Measurements from ENCODE around the gene HES1. TPM values are rescaled to one million over a fixed set of nuclear protein-coding genes. Genes with fewer than 3 reads are reported as not detected.
A peak's percentile ranks its signal among the peaks of the same experiment; 100 is the strongest.

HES1 gene
- total RNA-seq, 1 donor from 2014 or later, result 21.3 TPM

GRCh38 chr3:194101592-194102432 lies 34.1 kb upstream of the HES1 start:
- DNase-seq (ENCODE audit: low spot score), result peak; percentile 87
- ATAC-seq, result peak; percentile 68

- DNase-seq (ENCODE audit: low spot score), result peak; percentile 75
These were observed 33.5 kb upstream of the HES1 start for GRCh38 chr3:194102436-194102835.

GRCh38 chr3:194103505-194103904 lies 32.4 kb upstream of the HES1 start:
- ATAC-seq (no peak), DNase-seq (ENCODE audit: low spot score) (no peak)

More at GRCh38 chr3:194102436-194102835, 33.5 kb upstream of the HES1 start:
- peak; percentile 47 for ATAC-seq

- DNase-seq (ENCODE audit: low spot score), result no peak
- ATAC-seq, result no peak
These were observed 31.8 kb upstream of the HES1 start for GRCh38 chr3:194103983-194104751.

GRCh38 chr3:194105292-194105691 lies 30.7 kb upstream of the HES1 start:
- DNase-seq (ENCODE audit: low spot score) (no peak), ATAC-seq (no peak)

GRCh38 chr3:194107107-194107506 lies 28.8 kb upstream of the HES1 start:
- ATAC-seq (no peak), DNase-seq (ENCODE audit: low spot score) (no peak)

GRCh38 chr3:194109192-194109863 lies 26.6 kb upstream of the HES1 start:
- ATAC-seq, result no peak

GRCh38 chr3:194110483-194110882 lies 25.5 kb upstream of the HES1 start:
- no peak for ATAC-seq
- no peak for DNase-seq (ENCODE audit: low spot score)

More at GRCh38 chr3:194109192-194109863, 26.6 kb upstream of the HES1 start:
- no peak for DNase-seq (ENCODE audit: low spot score)

GRCh38 chr3:194111336-194111735 lies 24.6 kb upstream of the HES1 start:
- peak; percentile 20 for ATAC-seq

GRCh38 chr3:194112120-194113106 lies 23.5 kb upstream of the HES1 start:
- peak; percentile 90 for DNase-seq (ENCODE audit: low spot score)
- ATAC-seq, result peak; percentile 89

More at GRCh38 chr3:194111336-194111735, 24.6 kb upstream of the HES1 start:
- DNase-seq (ENCODE audit: low spot score), result no peak

- DNase-seq (ENCODE audit: low spot score) (no peak), ATAC-seq (no peak)
These were observed 21.8 kb upstream of the HES1 start for GRCh38 chr3:194114123-194114522.

GRCh38 chr3:194117104-194117845 lies 18.7 kb upstream of the HES1 start:
- ATAC-seq, result peak; percentile 59

GRCh38 chr3:194118920-194119319 lies 17.0 kb upstream of the HES1 start:
- ATAC-seq, result no peak
- DNase-seq (ENCODE audit: low spot score), result no peak

More at GRCh38 chr3:194117104-194117845, 18.7 kb upstream of the HES1 start:
- DNase-seq (ENCODE audit: low spot score), result peak; percentile 76

- no peak for ATAC-seq
- no peak for DNase-seq (ENCODE audit: low spot score)
These were observed 15.9 kb upstream of the HES1 start for GRCh38 chr3:194119831-194120590.

- no peak for ATAC-seq
These were observed 14.9 kb upstream of the HES1 start for GRCh38 chr3:194120789-194121770.

GRCh38 chr3:194121891-194122631 lies 13.9 kb upstream of the HES1 start:
- DNase-seq (ENCODE audit: low spot score) (no peak), ATAC-seq (no peak)

More at GRCh38 chr3:194120789-194121770, 14.9 kb upstream of the HES1 start:
- no peak for DNase-seq (ENCODE audit: low spot score)

- DNase-seq (ENCODE audit: low spot score), result no peak
- no peak for ATAC-seq
These were observed 12.2 kb upstream of the HES1 start for GRCh38 chr3:194123726-194124125.
